HepG2 (cell line): ENCODE measurements around the gene TOR4A. TPM values are rescaled to one million over a fixed set of nuclear protein-coding genes. Genes with fewer than 3 reads are reported as not detected.

Experiments used
- ATAC-seq: fragments of 200-7000 bp; cut with Tn5 transposase; 3 replicates; pipeline ENCODE4 v1.9.1; 2020; ENCODE audit warnings: mild to moderate bottlenecking, moderate library complexity
- BruUV-seq: library from RNA; stranded (reverse); fragments of 400-500 nt; replicated peaks from 2 replicates; lab custom pipeline; 2021; lab: Mats Ljungman, UMichigan
- CTCF ChIA-PET: fragments of 300-600 bp; formaldehyde crosslinking; extraction: SDS; loops from one replicate; lab custom pipeline; 2021; ENCODE audit warnings: low total read pairs, inconsistent platforms, low intra/inter-chr PET ratio; lab: Yijun Ruan, JAX
- POLR2A ChIA-PET: fragments of 350-600 bp; sonication (Branson Sonifier 250); formaldehyde crosslinking; loops from one replicate; lab custom pipeline; 2020; ENCODE audit warnings: antibody characterized with exemption, inconsistent platforms; lab: Yijun Ruan, JAX
- DNase-seq: peaks from one replicate; pipeline ENCODE4 v3.0.0-alpha.2; 2015; ENCODE audit warnings: low spot score
- FAIRE-seq: peaks from 3 replicates; lab custom pipeline; 2011; peaks lifted over from hg19 to GRCh38; lab: Jason Lieb, UNC
- H2AFZ ChIP-seq: one replicate; pipeline ENCODE4 v1.6.1; 2011; ENCODE audit warnings: low read length, inconsistent platforms
- H3K27ac ChIP-seq: fragments of 300-600 bp; 3 replicates; pipeline ENCODE4 v1.8.0; 2011; ENCODE audit warnings: mixed run types, mild to moderate bottlenecking, mixed read lengths, low read length, inconsistent platforms; ENCODE audit not compliant: insufficient read depth; ENCODE audit errors: extremely low read length
- H3K27me3 ChIP-seq, 2 experiments: fragments of 200-600 bp in 1 of 2; 2 replicates in 1 of 2; 3 replicates in 1 of 2; pipeline versions ENCODE4 v1.6.0 to v1.8.0; 2011; ENCODE audit warnings: low read length in 2 of 2, mild to moderate bottlenecking in 2 of 2, moderate library complexity in 2 of 2, inconsistent platforms in 1 of 2; ENCODE audit not compliant: insufficient read depth in 2 of 2, control insufficient read depth in 1 of 2
- H3K36me3 ChIP-seq, 2 experiments: fragments of 200-600 bp in 1 of 2; replicated peaks in 1 of 2; 2 replicates in 1 of 2; 3 replicates in 1 of 2; pipeline versions ENCODE4 v1.5.1 to v1.8.0; 2011; ENCODE audit warnings: low read length in 2 of 2, inconsistent platforms in 1 of 2; ENCODE audit not compliant: insufficient read depth in 2 of 2, control insufficient read depth in 1 of 2
- H3K4me1 ChIP-seq: 2 replicates; pipeline ENCODE4 v1.5.1; 2012; ENCODE audit warnings: low read length, inconsistent platforms; ENCODE audit not compliant: insufficient read depth
- H3K4me2 ChIP-seq: 2 replicates; pipeline ENCODE4 v1.6.0; 2011; ENCODE audit warnings: low read depth, low read length, inconsistent platforms
- H3K4me3 ChIP-seq, 3 experiments: fragments of 200-600 bp in 1 of 3; sonication (generic), shearing (Covaris generic) in 1 of 3; replicated peaks in 1 of 3; 2 replicates each; pipeline ENCODE4 v1.5.1; 2011 to 2016; ENCODE audit warnings: low read length in 3 of 3, inconsistent platforms in 2 of 3, low read depth in 2 of 3, mild to moderate bottlenecking in 2 of 3, control low read depth in 1 of 3, mixed read lengths in 1 of 3; ENCODE audit not compliant: insufficient read depth in 1 of 3
- H3K79me2 ChIP-seq: one replicate; pipeline ENCODE4 v1.6.1; 2011; ENCODE audit warnings: low read length, inconsistent platforms; ENCODE audit not compliant: insufficient read depth
- H3K9ac ChIP-seq: 2 replicates; pipeline ENCODE4 v1.6.0; 2011; ENCODE audit warnings: mild to moderate bottlenecking, low read depth, low read length, inconsistent platforms; ENCODE audit not compliant: insufficient read depth
- H3K9me3 ChIP-seq: 2 replicates; pipeline ENCODE4 v1.5.1; 2012; ENCODE audit warnings: mild to moderate bottlenecking, low read length
- H4K20me1 ChIP-seq: 2 replicates; pipeline ENCODE4 v1.6.0; 2011; ENCODE audit warnings: inconsistent platforms, mild to moderate bottlenecking, low read length, moderate library complexity; ENCODE audit not compliant: insufficient read depth
- BRD4 ChIP-seq: sonication (generic); formaldehyde crosslinking; IDR thresholded peaks from 2 replicates; pipeline ENCODE4 v1.4.0; 2020; ENCODE audit warnings: missing genetic modification reagents
- ZNF331 ChIP-seq: sonication (generic); formaldehyde crosslinking; IDR thresholded peaks from 2 replicates; pipeline ENCODE4 v1.4.0; 2020; ENCODE audit warnings: missing genetic modification reagents
- ZNF547 ChIP-seq: sonication (generic); formaldehyde crosslinking; IDR thresholded peaks from 2 replicates; pipeline ENCODE4 v1.5.1; 2020; ENCODE audit warnings: mild to moderate bottlenecking, missing genetic modification reagents
- ZNF598 ChIP-seq: sonication (generic); formaldehyde crosslinking; IDR thresholded peaks from 2 replicates; pipeline ENCODE4 v1.5.1; 2020; ENCODE audit warnings: mild to moderate bottlenecking, missing genetic modification reagents, borderline replicate concordance
- WGBS: methylation state at CpG from one replicate; pipeline ENCODE4 v1.1.6; 2017; ENCODE audit warnings: low lambda C conversion rate; 5-methylcytosine and 5-hydroxymethylcytosine counted together
- in situ Hi-C: cut with HindIII; loops from 2 replicates; pipeline ENCODE4 v1.10.0; 2017; ENCODE audit warnings: low pct_unique_long_range_greater_than_20kb; ENCODE audit not compliant: extremely low pct_ligation_motif_present
- intact Hi-C: fragments of 100-400 bp; cut with micrococcal nuclease; formaldehyde crosslinking; loops from one replicate; pipeline ENCODE4 v1.10.0; 2022; ENCODE audit not compliant: unreplicated experiment
- polyA plus RNA-seq, 8 experiments: library from polyadenylated mRNA; depleted of rRNA in 3 of 8; stranded (reverse) in 7 of 8; unstranded in 1 of 8; fragments of >200 nt; fragmentation: Illumina TruSeq in 4 of 8; extraction: Trizol in 4 of 8; gene quantifications; 2 replicates each; pipeline versions ENCODE4 v1.2.1 to v1.2.3, GENCODE V29; 2011 to 2016; ENCODE audit warnings: low read depth in 4 of 8, missing spikeins in 1 of 8, mixed read lengths in 1 of 8; ENCODE audit not compliant: insufficient read depth in 1 of 8
- total RNA-seq, 5 experiments: library from RNA; depleted of rRNA; stranded (reverse); fragments of >200 nt; fragmentation: Illumina TruSeq; extraction: Trizol; gene quantifications; 2 replicates each; pipeline ENCODE4 v1.2.3, GENCODE V29; 2016; ENCODE audit warnings: low read depth in 1 of 5
- TF ChIP-seq, protein P1 (sequence below): sonication (generic); formaldehyde crosslinking; IDR thresholded peaks from 2 replicates; pipeline ENCODE4 v1.8.0; 2022; ENCODE audit warnings: mild to moderate bottlenecking, missing genetic modification reagents, moderate library complexity
- TF ChIP-seq, protein P2 (sequence below): sonication (generic); formaldehyde crosslinking; IDR thresholded peaks from 2 replicates; pipeline ENCODE4 v1.4.0; 2020; ENCODE audit warnings: missing genetic modification reagents
- TF ChIP-seq, protein P3 (sequence below), 2 experiments: IDR thresholded peaks; 2 replicates each; pipeline ENCODE4 v1.6.1; 2011 to 2012; ENCODE audit warnings: low read length in 2 of 2, borderline replicate concordance in 1 of 2, low read depth in 1 of 2, mild to moderate bottlenecking in 1 of 2, moderate library complexity in 1 of 2

Gene TOR4A
- total and polyA plus RNA-seq, 2 of the 13 experiments (the other 11 are each of a cell fraction or from before 2014, with no cell fraction given): 11.1 to 14.2 TPM

DNA sequence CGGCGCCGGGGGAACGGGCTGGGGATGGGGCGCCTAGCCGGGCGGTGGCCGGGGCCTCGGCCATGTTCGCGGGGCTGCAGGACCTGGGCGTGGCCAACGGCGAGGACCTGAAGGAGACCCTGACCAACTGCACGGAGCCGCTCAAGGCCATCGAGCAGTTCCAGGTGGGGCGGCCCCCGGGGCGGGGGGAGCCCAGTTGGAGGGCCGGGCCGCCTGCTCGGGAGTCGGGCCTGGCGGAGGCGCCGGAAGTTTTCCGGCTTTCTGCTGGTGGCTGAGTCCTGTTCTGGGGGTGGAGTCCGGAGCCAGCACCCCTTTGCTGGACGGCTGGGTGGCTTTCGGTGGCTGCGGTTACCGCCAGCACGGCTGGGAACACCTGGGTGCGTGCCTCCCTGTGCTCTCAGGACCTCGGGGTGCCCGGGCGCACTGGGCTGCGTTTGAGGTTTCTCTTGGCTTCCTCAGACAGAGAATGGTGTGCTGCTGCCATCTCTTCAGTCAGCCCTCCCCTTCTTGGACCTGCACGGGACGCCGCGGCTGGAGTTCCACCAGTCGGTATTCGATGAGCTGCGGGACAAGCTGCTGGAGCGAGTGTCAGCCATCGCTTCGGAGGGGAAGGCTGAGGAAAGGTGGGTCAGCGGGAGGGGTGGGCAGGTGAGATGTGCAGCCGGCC lies 21.9 kb upstream of the TOR4A start (continued):
- TF ChIP-seq, protein P1, sequence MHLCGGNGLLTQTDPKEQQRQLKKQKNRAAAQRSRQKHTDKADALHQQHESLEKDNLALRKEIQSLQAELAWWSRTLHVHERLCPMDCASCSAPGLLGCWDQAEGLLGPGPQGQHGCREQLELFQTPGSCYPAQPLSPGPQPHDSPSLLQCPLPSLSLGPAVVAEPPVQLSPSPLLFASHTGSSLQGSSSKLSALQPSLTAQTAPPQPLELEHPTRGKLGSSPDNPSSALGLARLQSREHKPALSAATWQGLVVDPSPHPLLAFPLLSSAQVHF (CRISPR knock-in tag): 0 out of 2 replicates have a peak, but pooled peaks have one; percentile 4
- peak; percentile 11; the same call in 1 of the 2 replicates for TF ChIP-seq BRD4 (CRISPR knock-in tag)
- 0 out of 2 replicates have a peak, but pooled peaks have one; percentile 6 for TF ChIP-seq ZNF331
- 0 out of 2 replicates have a peak, but pooled peaks have one; percentile 2 for TF ChIP-seq ZNF598 (CRISPR knock-in tag)

DNA sequence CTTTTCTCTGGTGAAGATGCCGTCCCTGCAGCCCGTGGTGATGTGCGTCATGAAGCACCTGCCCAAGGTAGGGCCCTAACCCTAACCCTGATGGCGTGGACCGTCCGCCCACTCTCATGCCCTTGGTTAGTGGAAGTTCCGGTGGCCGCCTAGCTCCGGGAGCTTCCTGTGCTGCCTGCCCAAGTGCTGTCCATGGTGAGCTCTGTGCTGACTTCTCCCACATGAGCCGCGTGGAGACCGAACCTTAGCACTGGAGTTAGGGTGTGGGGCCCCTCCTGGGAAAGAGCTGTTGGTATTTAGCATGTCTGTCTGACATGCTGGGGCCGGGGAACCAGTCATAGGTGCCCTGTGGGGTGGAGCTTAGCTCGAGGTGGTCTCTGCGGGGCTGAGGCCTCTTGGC lies 21.2 kb upstream of the TOR4A start:
- no peak for DNase-seq
- H3K36me3 ChIP-seq: peaks cover 11 to 17% of the 10 kb centered on the region in 2 experiments; a peak in 4 of 5 replicates
- ATAC-seq: no peak
- peak overlapping the region; percentile 91 to 98 (median 91); a peak in 5 of 6 replicates for H3K4me3 ChIP-seq
- H4K20me1 ChIP-seq: no peaks in the 10 kb centered on the region
- peak overlapping the region; percentile 81 for H3K9ac ChIP-seq
- no peak for FAIRE-seq
- CTCF ChIA-PET: no interaction called here
- no peaks in the 10 kb centered on the region for H3K9me3 ChIP-seq
- intact Hi-C loops: no loop called here
- no TSS peak for BruUV-seq
- H3K27ac ChIP-seq: no peak overlapping the region
- POLR2A ChIA-PET: interaction anchor here (1.1 to 14.2 kb wide), 4 partner anchors 14 to 167 kb away, joined by 3 to 317 read pairs (median 28); partner anchors contain the start of genes EXD3, NOXA1, TOR4A and TUBB4B
- H3K27me3 ChIP-seq: no peaks in the 10 kb centered on the region; a peak in 1 of 5 replicates
- H2AFZ ChIP-seq: no peak overlapping the region
- peaks cover 42% of the 10 kb centered on the region for H3K4me1 ChIP-seq
- H3K79me2 ChIP-seq: peaks cover 18% of the 10 kb centered on the region
- in situ Hi-C loops: no loop called here
- TF ChIP-seq, protein P2, sequence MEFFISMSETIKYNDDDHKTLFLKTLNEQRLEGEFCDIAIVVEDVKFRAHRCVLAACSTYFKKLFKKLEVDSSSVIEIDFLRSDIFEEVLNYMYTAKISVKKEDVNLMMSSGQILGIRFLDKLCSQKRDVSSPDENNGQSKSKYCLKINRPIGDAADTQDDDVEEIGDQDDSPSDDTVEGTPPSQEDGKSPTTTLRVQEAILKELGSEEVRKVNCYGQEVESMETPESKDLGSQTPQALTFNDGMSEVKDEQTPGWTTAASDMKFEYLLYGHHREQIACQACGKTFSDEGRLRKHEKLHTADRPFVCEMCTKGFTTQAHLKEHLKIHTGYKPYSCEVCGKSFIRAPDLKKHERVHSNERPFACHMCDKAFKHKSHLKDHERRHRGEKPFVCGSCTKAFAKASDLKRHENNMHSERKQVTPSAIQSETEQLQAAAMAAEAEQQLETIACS (CRISPR knock-in tag): no peak
- TF ChIP-seq, protein P3, sequence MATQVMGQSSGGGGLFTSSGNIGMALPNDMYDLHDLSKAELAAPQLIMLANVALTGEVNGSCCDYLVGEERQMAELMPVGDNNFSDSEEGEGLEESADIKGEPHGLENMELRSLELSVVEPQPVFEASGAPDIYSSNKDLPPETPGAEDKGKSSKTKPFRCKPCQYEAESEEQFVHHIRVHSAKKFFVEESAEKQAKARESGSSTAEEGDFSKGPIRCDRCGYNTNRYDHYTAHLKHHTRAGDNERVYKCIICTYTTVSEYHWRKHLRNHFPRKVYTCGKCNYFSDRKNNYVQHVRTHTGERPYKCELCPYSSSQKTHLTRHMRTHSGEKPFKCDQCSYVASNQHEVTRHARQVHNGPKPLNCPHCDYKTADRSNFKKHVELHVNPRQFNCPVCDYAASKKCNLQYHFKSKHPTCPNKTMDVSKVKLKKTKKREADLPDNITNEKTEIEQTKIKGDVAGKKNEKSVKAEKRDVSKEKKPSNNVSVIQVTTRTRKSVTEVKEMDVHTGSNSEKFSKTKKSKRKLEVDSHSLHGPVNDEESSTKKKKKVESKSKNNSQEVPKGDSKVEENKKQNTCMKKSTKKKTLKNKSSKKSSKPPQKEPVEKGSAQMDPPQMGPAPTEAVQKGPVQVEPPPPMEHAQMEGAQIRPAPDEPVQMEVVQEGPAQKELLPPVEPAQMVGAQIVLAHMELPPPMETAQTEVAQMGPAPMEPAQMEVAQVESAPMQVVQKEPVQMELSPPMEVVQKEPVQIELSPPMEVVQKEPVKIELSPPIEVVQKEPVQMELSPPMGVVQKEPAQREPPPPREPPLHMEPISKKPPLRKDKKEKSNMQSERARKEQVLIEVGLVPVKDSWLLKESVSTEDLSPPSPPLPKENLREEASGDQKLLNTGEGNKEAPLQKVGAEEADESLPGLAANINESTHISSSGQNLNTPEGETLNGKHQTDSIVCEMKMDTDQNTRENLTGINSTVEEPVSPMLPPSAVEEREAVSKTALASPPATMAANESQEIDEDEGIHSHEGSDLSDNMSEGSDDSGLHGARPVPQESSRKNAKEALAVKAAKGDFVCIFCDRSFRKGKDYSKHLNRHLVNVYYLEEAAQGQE (IDR thresholded peaks at IDR 0.05; ENCODE audit: borderline replicate concordance in 1 of 2, low read depth in 1 of 2, low read length in 2 of 2): peak in 1 of 2 experiments; percentile 63; a peak in 2 of 4 replicates
- peak; percentile 52; the same call in 1 of the 2 replicates for TF ChIP-seq ZNF547 (CRISPR knock-in tag)
- TF ChIP-seq ZNF598 (CRISPR knock-in tag): 0 out of 2 replicates have a peak, but pooled peaks have one; percentile 57
- H3K4me2 ChIP-seq: peak overlapping the region; percentile 91
- 80% methylated on average over 2 of the region's 15 CpGs for WGBS
